GM21825 (cell line): Measurements from ENCODE around the gene ZFHX3.

Experiments
- ATAC-seq: cut with Tn5 transposase; IDR thresholded peaks from one replicate; pipeline ENCODE4 v1.9.1; 2021; ENCODE audit warnings: mild to moderate bottlenecking, moderate library complexity; ENCODE audit not compliant: unreplicated experiment

Gene ZFHX3

GRCh38 chr16:72983241-72983640 is 64.7 kb downstream of the ZFHX3 start:
- no peak for ATAC-seq

DNA sequence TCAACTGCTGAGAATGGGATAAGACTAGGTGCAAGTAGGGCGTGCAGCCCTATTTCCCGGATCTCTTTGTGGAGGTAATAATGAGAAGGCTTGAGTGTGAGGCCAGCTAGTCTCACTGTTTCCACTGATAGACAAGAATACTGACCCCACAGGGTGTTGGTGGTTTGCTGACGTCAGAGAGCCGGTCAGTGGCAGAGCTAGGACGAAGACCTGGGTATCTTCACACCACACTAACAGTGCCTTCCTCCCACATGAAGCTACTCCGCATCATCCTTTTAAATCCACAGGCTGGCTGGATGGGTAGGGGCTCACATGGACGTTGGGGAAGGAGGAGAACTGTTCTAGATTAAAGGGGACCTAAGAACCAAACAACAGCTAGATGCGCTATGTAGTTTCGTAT is 68.0 kb downstream of the ZFHX3 start:
- ATAC-seq = no peak

GRCh38 chr16:72978212-72978611 is 69.7 kb downstream of the ZFHX3 start:
- ATAC-seq = no peak

- no peak for ATAC-seq
Measured at GRCh38 chr16:72977127-72977526, 70.8 kb downstream of the ZFHX3 start.

GRCh38 chr16:72976438-72977064 is 71.4 kb downstream of the ZFHX3 start:
- no peak for ATAC-seq

DNA sequence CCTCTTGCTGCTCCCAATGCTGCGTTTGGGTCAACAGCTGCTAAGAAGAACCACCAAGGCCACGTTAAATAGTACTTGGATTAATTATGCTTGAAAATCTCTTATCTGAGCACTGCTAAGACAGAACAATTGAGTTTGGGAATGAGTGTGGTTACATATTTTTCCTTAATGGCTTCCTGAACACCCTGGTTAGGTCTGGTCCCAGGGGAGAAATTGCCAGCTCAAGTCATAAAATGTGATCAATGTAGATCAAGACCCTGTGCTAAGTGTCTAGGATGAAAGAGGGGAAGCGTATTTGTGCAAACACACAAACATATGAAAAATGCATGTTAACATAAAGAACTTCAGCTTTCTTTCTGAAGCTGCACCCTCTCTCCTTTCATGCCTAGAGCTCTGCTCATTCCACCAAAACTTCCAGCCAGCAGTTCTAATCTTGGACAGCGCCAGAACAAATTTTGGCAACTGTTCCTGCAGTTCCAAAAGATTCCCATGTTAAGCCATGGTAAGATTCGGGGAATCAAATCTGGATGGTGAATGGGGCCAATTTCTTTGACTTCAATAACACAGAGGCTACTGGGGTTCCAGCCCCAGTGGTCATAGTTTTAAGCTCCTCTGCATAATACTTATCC is 72.0 kb downstream of the ZFHX3 start:
- ATAC-seq = no peak

DNA sequence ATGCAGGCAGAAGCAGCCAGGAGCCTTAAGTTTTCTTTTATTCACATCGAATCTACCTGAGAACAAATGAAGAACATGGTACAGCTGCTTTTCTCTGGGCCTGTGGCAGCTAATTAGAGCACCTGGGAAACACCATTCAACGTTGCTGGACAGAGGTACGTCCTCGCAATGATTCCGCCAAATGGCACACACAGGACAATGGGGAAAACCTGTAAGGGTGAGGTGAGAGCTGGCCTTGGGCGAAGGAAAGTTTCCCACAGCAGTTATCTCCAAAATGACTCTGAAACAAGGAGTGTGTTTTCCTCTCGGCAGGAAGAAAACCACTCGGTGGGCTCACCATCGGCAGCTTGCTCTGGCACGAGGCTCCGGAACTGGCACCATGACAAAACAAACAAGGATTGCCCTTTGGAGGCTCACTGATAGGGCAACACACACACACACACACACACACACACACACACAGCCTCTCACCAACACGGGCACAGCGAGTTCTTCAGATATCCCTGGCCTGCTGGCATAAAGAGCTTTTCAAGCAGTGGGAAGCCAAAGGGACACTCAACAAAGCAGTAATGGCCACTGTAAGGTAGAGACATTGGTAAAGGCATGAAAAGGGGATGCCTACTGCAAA is 73.7 kb downstream of the ZFHX3 start:
- ATAC-seq = no peak

GRCh38 chr16:72972878-72973571 is 74.9 kb downstream of the ZFHX3 start:
- no peak for ATAC-seq

GRCh38 chr16:72971370-72971769 is 76.6 kb downstream of the ZFHX3 start:
- no peak for ATAC-seq

GRCh38 chr16:72970656-72971055 is 77.3 kb downstream of the ZFHX3 start:
- ATAC-seq = no peak

DNA sequence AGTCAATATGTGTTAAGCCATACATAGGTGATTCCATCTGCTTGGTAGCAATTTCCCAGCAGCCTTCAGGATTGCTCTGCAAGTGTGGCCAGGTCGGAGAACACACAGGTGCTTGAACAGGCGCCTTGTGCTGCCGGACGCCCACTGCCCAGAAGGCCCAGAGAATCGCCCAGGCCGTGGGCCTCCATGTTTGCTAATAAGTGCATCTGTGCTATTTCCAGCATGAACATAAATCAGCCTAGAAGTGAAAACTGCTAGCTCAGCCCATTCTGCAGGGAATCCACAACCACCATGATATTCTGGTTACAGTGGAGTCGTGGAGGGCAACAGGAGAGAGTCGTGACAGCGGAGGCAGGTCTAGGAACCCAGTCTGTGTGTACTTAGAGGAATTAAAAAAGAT is 78.1 kb downstream of the ZFHX3 start:
- ATAC-seq = no peak

GRCh38 chr16:72969146-72969545 is 78.8 kb downstream of the ZFHX3 start:
- no peak for ATAC-seq

GRCh38 chr16:72967941-72968340 is 80.0 kb downstream of the ZFHX3 start:
- no peak for ATAC-seq

GRCh38 chr16:72963533-72964315 is 84.2 kb downstream of the ZFHX3 start:
- no peak for ATAC-seq

DNA sequence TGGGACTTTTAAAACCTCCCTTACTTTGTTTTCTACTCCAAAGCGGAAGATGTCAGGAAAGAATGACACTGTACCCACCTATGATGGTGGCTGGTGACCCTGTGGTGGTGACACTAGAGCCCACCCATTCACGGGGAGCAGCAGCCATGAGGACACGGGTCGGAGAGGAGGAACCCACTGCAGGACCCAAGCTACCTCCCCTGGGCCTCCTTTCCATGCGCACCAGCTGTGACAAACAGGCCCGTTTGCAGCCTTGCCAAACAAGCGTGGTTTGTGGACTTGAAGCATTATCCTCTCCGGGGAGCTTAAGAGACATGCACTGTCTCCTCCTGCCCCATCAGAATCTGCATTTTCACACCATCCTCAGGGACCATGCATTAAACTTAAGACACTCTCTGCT is 85.6 kb downstream of the ZFHX3 start:
- no peak for ATAC-seq

GRCh38 chr16:72961863-72962262 is 86.1 kb downstream of the ZFHX3 start:
- ATAC-seq = no peak

DNA sequence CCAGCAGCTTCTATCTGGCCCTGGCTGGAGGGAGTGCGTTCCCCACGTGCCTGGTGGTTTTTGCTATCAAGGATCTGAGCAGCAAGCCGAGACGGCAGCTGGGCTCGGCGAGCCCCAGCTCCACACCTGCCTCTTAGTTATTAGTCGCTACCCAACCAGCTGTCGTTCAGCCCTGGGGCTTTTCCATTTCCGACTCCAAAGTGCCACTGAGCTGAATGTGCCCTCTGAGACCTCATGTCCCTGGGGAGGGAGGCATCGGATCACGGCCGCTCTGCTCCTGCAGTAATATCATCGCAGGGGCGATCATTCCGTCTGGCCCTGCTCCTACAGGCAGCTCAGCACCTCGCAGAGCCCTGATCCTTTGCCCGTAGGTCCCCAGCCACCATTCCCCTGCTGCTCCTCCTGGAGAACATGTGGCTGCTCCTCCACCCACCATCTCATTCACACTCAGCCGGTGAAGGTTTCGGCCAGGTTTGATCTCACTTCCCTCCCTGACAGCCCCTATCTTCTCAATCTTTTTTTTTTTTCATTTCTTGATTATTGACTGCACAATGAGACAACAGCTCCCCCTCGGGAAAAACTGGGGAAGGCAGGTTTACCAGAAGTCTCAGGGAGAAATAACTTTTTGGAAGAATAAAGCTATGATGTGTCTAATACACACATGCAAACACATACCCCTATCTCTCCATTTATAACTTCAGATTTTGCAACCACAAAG is 86.7 kb downstream of the ZFHX3 start:
- ATAC-seq = no peak

DNA sequence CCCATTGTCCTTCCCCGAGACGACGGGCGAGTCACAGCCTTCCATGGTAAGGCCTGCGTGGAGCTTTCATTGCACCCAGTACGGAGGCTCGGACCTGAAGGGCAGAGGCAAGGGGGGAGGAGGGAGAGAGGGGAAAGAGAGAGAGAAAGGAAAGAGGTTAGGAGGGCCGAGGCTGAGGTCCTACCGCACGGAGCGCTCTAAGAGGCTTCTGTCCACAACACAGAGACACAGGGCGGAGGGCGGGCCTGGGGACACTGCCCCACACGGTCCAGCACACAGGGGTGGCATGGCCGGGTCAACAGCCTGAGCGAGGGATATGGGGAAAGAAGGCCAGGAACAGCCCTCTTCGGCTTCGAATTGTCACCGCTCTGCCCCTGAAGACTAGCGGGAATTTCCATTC is 87.8 kb downstream of the ZFHX3 start:
- ATAC-seq = no peak

DNA sequence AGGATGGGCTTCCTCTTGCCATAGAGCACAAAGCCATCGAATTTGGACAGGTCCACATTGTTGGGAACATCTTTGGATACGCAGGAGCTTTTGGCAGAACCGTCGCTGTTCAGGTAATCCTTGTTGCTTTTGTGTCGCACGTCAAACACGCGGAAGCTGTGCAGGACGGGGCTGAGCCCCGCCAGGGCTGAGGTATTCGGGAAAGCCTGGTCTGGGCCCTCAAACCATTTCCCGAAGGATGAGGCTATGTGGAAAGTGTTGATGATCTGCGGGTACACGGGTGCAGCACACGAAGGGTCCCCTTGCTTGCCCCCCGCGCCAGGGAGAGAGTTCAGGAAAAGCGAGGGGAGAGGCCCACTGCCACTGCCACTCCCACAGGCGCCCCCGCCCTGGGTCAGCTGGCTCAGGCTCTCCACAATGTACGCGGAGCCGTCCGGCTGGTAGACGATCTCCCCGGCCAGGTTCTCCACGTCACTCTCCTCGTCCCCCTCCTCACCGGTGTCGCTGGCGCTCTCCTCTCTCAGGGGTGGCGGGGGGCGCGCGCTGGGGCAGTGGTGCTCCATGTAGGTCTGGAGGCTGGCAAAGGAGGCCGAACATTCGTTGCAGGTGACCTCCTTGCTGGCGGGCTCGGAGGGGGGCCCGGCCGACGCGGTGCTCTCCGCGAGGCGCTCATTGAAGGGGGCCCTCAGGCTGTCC is 88.5 kb downstream of the ZFHX3 start:
- no peak for ATAC-seq

DNA sequence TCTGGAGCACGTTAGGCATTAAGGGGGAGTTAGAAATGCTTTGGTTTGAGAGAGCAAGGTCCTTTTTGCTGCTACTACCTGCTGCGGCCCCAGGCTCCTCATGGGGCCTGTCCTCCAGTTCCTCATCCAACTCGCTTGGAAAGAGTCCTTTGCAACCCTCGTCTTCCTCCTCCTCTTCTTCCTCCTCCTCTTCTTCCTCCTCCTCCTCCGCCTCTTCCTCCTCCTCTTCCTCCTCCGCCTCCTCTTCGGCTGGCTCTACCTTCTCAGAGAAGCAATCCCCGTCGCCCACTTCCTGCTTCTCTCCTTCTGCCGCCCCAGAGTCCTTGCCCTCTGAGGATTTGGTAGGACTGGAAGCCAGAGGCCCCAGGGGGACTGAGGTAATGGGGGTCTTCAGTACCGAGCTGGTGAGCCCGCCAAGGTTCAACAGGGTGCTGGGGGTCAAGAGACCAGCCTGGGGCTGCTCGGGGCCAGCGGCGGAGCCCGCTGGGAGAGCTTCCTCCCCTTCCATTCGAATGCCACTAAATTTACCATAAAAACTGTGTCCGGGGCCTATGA is 89.3 kb downstream of the ZFHX3 start:
- ATAC-seq = no peak
